GM12874 (cell line): ENCODE results near the gene HMGCL.

ENCODE experiments used
- CTCF ChIP-seq: IDR thresholded peaks from 2 replicates; pipeline ENCODE4 v1.5.1; 2011; ENCODE audit warnings: low read depth, mild to moderate bottlenecking, control low read depth, low read length, moderate library complexity; ENCODE audit not compliant: insufficient read depth

Gene HMGCL

GRCh38 chr1:23837908-23838307 lies 12.7 kb upstream of the HMGCL start:
- no peak for TF ChIP-seq CTCF

- no peak for TF ChIP-seq CTCF
Measured at GRCh38 chr1:23836037-23836436, 10.8 kb upstream of the HMGCL start.

GRCh38 chr1:23827717-23828116 lies 2.5 kb upstream of the HMGCL start:
- no peak for TF ChIP-seq CTCF

- TF ChIP-seq CTCF = no peak
Measured at GRCh38 chr1:23825762-23826522, 713 bp upstream of the HMGCL start.

- no peak for TF ChIP-seq CTCF
Measured at GRCh38 chr1:23824711-23825075, 536 bp downstream of the HMGCL start.

GRCh38 chr1:23823767-23824166 lies 1.5 kb downstream of the HMGCL start:
- no peak for TF ChIP-seq CTCF

- no peak for TF ChIP-seq CTCF
Measured at GRCh38 chr1:23817633-23818032, 7.6 kb downstream of the HMGCL start.
